ENCODE measurements around the gene HCK. TPM values are rescaled to one million over a fixed set of nuclear protein-coding genes. Genes with fewer than 3 reads are reported as not detected.

HCK gene
- total RNA-seq, 1 experiment from 2014 or later = 0.76 TPM

GRCh38 chr20:32036716-32037485 lies 15.1 kb upstream of the HCK start:
- Histone ChIP-seq H3K36me3 (replicated peaks; ENCODE audit: control insufficient read depth, insufficient read depth, low read length) (no peaks in the 10 kb centered on the region), H3K27me3 (ENCODE audit: control insufficient read depth, insufficient read depth, low read length) (no peaks in the 10 kb centered on the region; the same call in 1 of the 2 replicates), H3K4me3 (ENCODE audit: insufficient read depth, low read depth, low read length) (no peak overlapping the region)
- DNase-seq = no peak

GRCh38 chr20:32037929-32038328 lies 14.1 kb upstream of the HCK start:
- H3K4me3 ChIP-seq (ENCODE audit: insufficient read depth, low read depth, low read length) = no peak overlapping the region
- DNase-seq = no peak
- H3K27me3 ChIP-seq (ENCODE audit: control insufficient read depth, insufficient read depth, low read length) = no peaks in the 10 kb centered on the region; the same call in 1 of the 2 replicates
- no peaks in the 10 kb centered on the region for H3K36me3 ChIP-seq (replicated peaks; ENCODE audit: control insufficient read depth, insufficient read depth, low read length)

- H3K4me3 ChIP-seq (ENCODE audit: insufficient read depth, low read depth, low read length) = no peak overlapping the region
- no peaks in the 10 kb centered on the region; the same call in 1 of the 2 replicates for H3K27me3 ChIP-seq (ENCODE audit: control insufficient read depth, insufficient read depth, low read length)
- peak; percentile 59 for DNase-seq
- no peaks in the 10 kb centered on the region for H3K36me3 ChIP-seq (replicated peaks; ENCODE audit: control insufficient read depth, insufficient read depth, low read length)
Observed at GRCh38 chr20:32040142-32040953, 11.7 kb upstream of the HCK start.

- Histone ChIP-seq H3K27me3 (ENCODE audit: control insufficient read depth, insufficient read depth, low read length) (peaks cover 15% of the 10 kb centered on the region), H3K4me3 (ENCODE audit: insufficient read depth, low read depth, low read length) (no peak overlapping the region), H3K36me3 (replicated peaks; ENCODE audit: control insufficient read depth, insufficient read depth, low read length) (no peaks in the 10 kb centered on the region)
- DNase-seq = no peak
Observed at GRCh38 chr20:32045999-32046398, 6.0 kb upstream of the HCK start.

GRCh38 chr20:32050324-32050841 lies 1.7 kb upstream of the HCK start:
- Histone ChIP-seq H3K27me3 (ENCODE audit: control insufficient read depth, insufficient read depth, low read length) (peaks cover 45% of the 10 kb centered on the region), H3K4me3 (ENCODE audit: insufficient read depth, low read depth, low read length) (no peak overlapping the region), H3K36me3 (replicated peaks; ENCODE audit: control insufficient read depth, insufficient read depth, low read length) (no peaks in the 10 kb centered on the region)
- DNase-seq = no peak

GRCh38 chr20:32050851-32051556 lies 1.0 kb upstream of the HCK start:
- DNase-seq = peak; percentile 85
- Histone ChIP-seq H3K4me3 (ENCODE audit: insufficient read depth, low read depth, low read length) (peak overlapping the region; percentile 61), H3K36me3 (replicated peaks; ENCODE audit: control insufficient read depth, insufficient read depth, low read length) (no peaks in the 10 kb centered on the region), H3K27me3 (ENCODE audit: control insufficient read depth, insufficient read depth, low read length) (peaks cover 45% of the 10 kb centered on the region)

GRCh38 chr20:32051720-32052089 lies 337 bp upstream of the HCK start:
- no peaks in the 10 kb centered on the region for H3K36me3 ChIP-seq (replicated peaks; ENCODE audit: control insufficient read depth, insufficient read depth, low read length)
- no peak for DNase-seq
- H3K4me3 ChIP-seq (ENCODE audit: insufficient read depth, low read depth, low read length) = peak overlapping the region; percentile 61
- H3K27me3 ChIP-seq (ENCODE audit: control insufficient read depth, insufficient read depth, low read length) = peaks cover 45% of the 10 kb centered on the region

- peak; percentile 93 for DNase-seq
- no peaks in the 10 kb centered on the region for H3K36me3 ChIP-seq (replicated peaks; ENCODE audit: control insufficient read depth, insufficient read depth, low read length)
- H3K27me3 ChIP-seq (ENCODE audit: control insufficient read depth, insufficient read depth, low read length) = peaks cover 45% of the 10 kb centered on the region
- H3K4me3 ChIP-seq (ENCODE audit: insufficient read depth, low read depth, low read length) = peak overlapping the region; percentile 61
Observed at GRCh38 chr20:32052778-32053362, 828 bp downstream of the HCK start.

- no peak for DNase-seq
- no peaks in the 10 kb centered on the region for H3K36me3 ChIP-seq (replicated peaks; ENCODE audit: control insufficient read depth, insufficient read depth, low read length)
- peaks cover 45% of the 10 kb centered on the region for H3K27me3 ChIP-seq (ENCODE audit: control insufficient read depth, insufficient read depth, low read length)
- H3K4me3 ChIP-seq (ENCODE audit: insufficient read depth, low read depth, low read length) = no peak overlapping the region
Observed at GRCh38 chr20:32053648-32054047, 1.6 kb downstream of the HCK start.

- DNase-seq = no peak
- no peak overlapping the region for H3K4me3 ChIP-seq (ENCODE audit: insufficient read depth, low read depth, low read length)
- peaks cover 21% of the 10 kb centered on the region for H3K27me3 ChIP-seq (ENCODE audit: control insufficient read depth, insufficient read depth, low read length)
- H3K36me3 ChIP-seq (replicated peaks; ENCODE audit: control insufficient read depth, insufficient read depth, low read length) = no peaks in the 10 kb centered on the region
Observed at GRCh38 chr20:32056708-32057483, 4.9 kb downstream of the HCK start.

GRCh38 chr20:32057656-32058184 lies 5.7 kb downstream of the HCK start:
- no peak for DNase-seq
- Histone ChIP-seq H3K36me3 (replicated peaks; ENCODE audit: control insufficient read depth, insufficient read depth, low read length) (no peaks in the 10 kb centered on the region), H3K27me3 (ENCODE audit: control insufficient read depth, insufficient read depth, low read length) (peaks cover 12% of the 10 kb centered on the region)

GRCh38 chr20:32059189-32059588 lies 7.1 kb downstream of the HCK start:
- Histone ChIP-seq H3K27me3 (ENCODE audit: control insufficient read depth, insufficient read depth, low read length) (peaks cover under 1% of the 10 kb centered on the region), H3K36me3 (replicated peaks; ENCODE audit: control insufficient read depth, insufficient read depth, low read length) (no peaks in the 10 kb centered on the region)
- no peak for DNase-seq

More at GRCh38 chr20:32057656-32058184, 5.7 kb downstream of the HCK start:
- H3K4me3 ChIP-seq (ENCODE audit: insufficient read depth, low read depth, low read length) = no peak overlapping the region

GRCh38 chr20:32062776-32063170 lies 10.7 kb downstream of the HCK start:
- no peak for DNase-seq
- no peak overlapping the region for H3K4me3 ChIP-seq (ENCODE audit: insufficient read depth, low read depth, low read length)
- H3K36me3 ChIP-seq (replicated peaks; ENCODE audit: control insufficient read depth, insufficient read depth, low read length) = no peaks in the 10 kb centered on the region
- H3K27me3 ChIP-seq (ENCODE audit: control insufficient read depth, insufficient read depth, low read length) = no peaks in the 10 kb centered on the region; the same call in 1 of the 2 replicates

More at GRCh38 chr20:32059189-32059588, 7.1 kb downstream of the HCK start:
- no peak overlapping the region for H3K4me3 ChIP-seq (ENCODE audit: insufficient read depth, low read depth, low read length)
